ENCODE results near the gene PACRG. TPM values are rescaled to one million over a fixed set of nuclear protein-coding genes. Genes with fewer than 3 reads are reported as not detected.

The PACRG gene
- total and polyA plus RNA-seq, 2 of the 13 experiments (the other 11 are each of a cell fraction or from before 2014, with no cell fraction given): 0.13 TPM; not detected in 1

- TF ChIP-seq ZNF276 (CRISPR knock-in tag; IDR thresholded peaks at IDR 0.05; ENCODE audit: low read depth): no peak
Observed at GRCh38 chr6:163323274-163323673, 595.5 kb downstream of the PACRG start (continued).

- H3K9me3 ChIP-seq (ENCODE audit: low read length): peaks cover 7% of the 10 kb centered on the region; the same call in 1 of the 2 replicates
- H2AFZ ChIP-seq (ENCODE audit: low read length): no peak overlapping the region
- no peaks in the 10 kb centered on the region for H3K79me2 ChIP-seq (ENCODE audit: insufficient read depth, low read length)
- TF ChIP-seq ZNF75D (CRISPR knock-in tag; IDR thresholded peaks at IDR 0.05; ENCODE audit: borderline replicate concordance): no peak
- TF ChIP-seq ZNF496 (CRISPR knock-in tag; IDR thresholded peaks at IDR 0.05; ENCODE audit: insufficient replicate concordance): no peak
- no peak for TF ChIP-seq ZBTB1 (CRISPR knock-in tag; IDR thresholded peaks at IDR 0.05; ENCODE audit: borderline replicate concordance)
- TF ChIP-seq SATB2 (CRISPR knock-in tag; IDR thresholded peaks at IDR 0.05): no peak
- TF ChIP-seq ZBTB8A (CRISPR knock-in tag; IDR thresholded peaks at IDR 0.05; ENCODE audit: borderline replicate concordance, low read depth): no peak
- TF ChIP-seq ZNF737 (CRISPR knock-in tag; IDR thresholded peaks at IDR 0.05; ENCODE audit: borderline replicate concordance): no peak
- in situ Hi-C loops (cut with HindIII; ENCODE audit: extremely low pct_ligation_motif_present, low pct_unique_long_range_greater_than_20kb): no loop called here
- intact Hi-C loops (cut with micrococcal nuclease; ENCODE audit: unreplicated experiment): no loop called here
- no peak overlapping the region for H3K9ac ChIP-seq (ENCODE audit: insufficient read depth, low read depth, low read length)
- DNase-seq (ENCODE audit: low spot score) (no peak), ATAC-seq (no peak), FAIRE-seq (no peak)
- no peaks in the 10 kb centered on the region for H3K36me3 ChIP-seq (replicated peaks in 1 of 2; ENCODE audit: control insufficient read depth in 1 of 2, insufficient read depth in 2 of 2, low read length in 2 of 2)
- WGBS (ENCODE audit: low lambda C conversion rate): 82% methylated on average over 5 of the region's 7 CpGs
- no TSS peak for BruUV-seq (replicated peaks)
- ChIA-PET CTCF (ENCODE audit: low intra/inter-chr PET ratio, low total read pairs) (no interaction called here), POLR2A (no interaction called here)
- peaks cover 14% of the 10 kb centered on the region for H3K4me1 ChIP-seq (ENCODE audit: insufficient read depth, low read length)
- no peaks in the 10 kb centered on the region for H4K20me1 ChIP-seq (ENCODE audit: insufficient read depth, low read length)
- no peak overlapping the region for H3K4me3 ChIP-seq (replicated peaks in 1 of 3; ENCODE audit: insufficient read depth in 1 of 3, low read depth in 2 of 3, low read length in 3 of 3)
- 0 out of 5 replicates have a peak, but pooled peaks cover 0 to 2% of the 10 kb centered on the region in 2 experiments for H3K27me3 ChIP-seq (ENCODE audit: control insufficient read depth in 1 of 2, insufficient read depth in 2 of 2, low read length in 2 of 2)
- no peak overlapping the region for H3K4me2 ChIP-seq (ENCODE audit: low read depth, low read length)
- no peak overlapping the region for H3K27ac ChIP-seq (ENCODE audit: extremely low read length, insufficient read depth, low read length)
Observed at GRCh38 chr6:163323705-163324104, 595.9 kb downstream of the PACRG start.
